A673 (cell line): ENCODE measurements around the gene MAT2B.

Source experiments
- EZH2 ChIP-seq: fragments of 200-600 bp; sonication (generic); IDR thresholded peaks from 2 replicates; pipeline ENCODE4 v1.6.1; 2017; ENCODE audit warnings: borderline replicate concordance, low read depth, mild to moderate bottlenecking, mixed read lengths, antibody characterized with exemption, low read length; ENCODE audit not compliant: poor library complexity, severe bottlenecking
- TF ChIP-seq, protein P1 (sequence below): fragments of 300-800, 200-600 bp; sonication (generic); conservative IDR thresholded peaks from 2 replicates; pipeline ENCODE4 v1.5.1; 2017; ENCODE audit warnings: low read depth, mild to moderate bottlenecking, antibody characterized with exemption, low read length, moderate library complexity, mixed read lengths

DNA sequence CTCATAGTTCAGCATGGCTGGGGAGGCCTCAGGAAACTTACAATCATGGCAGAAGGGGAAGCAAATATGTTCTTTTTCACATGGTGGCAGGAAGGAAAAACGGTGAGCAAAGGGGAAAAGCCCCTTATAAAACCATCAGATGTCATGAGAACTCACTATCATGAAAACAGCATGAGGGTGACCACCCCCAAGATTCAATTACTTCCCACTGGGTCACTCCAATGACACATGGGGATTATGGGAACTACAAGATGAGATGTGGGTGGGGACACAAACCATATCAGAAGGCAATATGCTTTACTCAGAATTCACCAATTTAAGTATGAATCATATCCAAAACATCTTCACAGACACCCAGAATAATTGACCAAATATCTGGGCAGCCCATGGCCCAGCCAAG lies 19.7 kb downstream of the MAT2B start:
- TF ChIP-seq, protein P1, sequence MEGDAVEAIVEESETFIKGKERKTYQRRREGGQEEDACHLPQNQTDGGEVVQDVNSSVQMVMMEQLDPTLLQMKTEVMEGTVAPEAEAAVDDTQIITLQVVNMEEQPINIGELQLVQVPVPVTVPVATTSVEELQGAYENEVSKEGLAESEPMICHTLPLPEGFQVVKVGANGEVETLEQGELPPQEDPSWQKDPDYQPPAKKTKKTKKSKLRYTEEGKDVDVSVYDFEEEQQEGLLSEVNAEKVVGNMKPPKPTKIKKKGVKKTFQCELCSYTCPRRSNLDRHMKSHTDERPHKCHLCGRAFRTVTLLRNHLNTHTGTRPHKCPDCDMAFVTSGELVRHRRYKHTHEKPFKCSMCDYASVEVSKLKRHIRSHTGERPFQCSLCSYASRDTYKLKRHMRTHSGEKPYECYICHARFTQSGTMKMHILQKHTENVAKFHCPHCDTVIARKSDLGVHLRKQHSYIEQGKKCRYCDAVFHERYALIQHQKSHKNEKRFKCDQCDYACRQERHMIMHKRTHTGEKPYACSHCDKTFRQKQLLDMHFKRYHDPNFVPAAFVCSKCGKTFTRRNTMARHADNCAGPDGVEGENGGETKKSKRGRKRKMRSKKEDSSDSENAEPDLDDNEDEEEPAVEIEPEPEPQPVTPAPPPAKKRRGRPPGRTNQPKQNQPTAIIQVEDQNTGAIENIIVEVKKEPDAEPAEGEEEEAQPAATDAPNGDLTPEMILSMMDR = no peak
- no peak for TF ChIP-seq EZH2
